WTC11 (cell line): ENCODE measurements around the gene TMEM236. TPM values are rescaled to one million over a fixed set of nuclear protein-coding genes. Genes with fewer than 3 reads are reported as not detected.

Experiments used
- ATAC-seq: fragments of 200-7000 bp; cut with Tn5 transposase; 2 replicates; pipeline ENCODE4 v1.10.0; 2021; ENCODE audit warnings: mild to moderate bottlenecking, moderate library complexity
- CTCF ChIA-PET: fragments of 300-600 bp; sonication (Branson Sonifier 250); formaldehyde crosslinking; loops from one replicate; lab custom pipeline; 2021; ENCODE audit warnings: antibody characterized with exemption; lab: Charles Lee
- POLR2A ChIA-PET: fragments of 350-600 bp; sonication (Branson Sonifier 250); formaldehyde crosslinking; loops from one replicate; lab custom pipeline; 2021; ENCODE audit warnings: antibody characterized with exemption; lab: Charles Lee
- DNase-seq: peaks from one replicate; pipeline ENCODE4 v3.0.0; 2021; ENCODE audit warnings: low spot score
- H3K27ac Mint-ChIP-seq: 2 replicates; pipeline ENCODE4 v1.8.0; 2021; ENCODE audit warnings: mixed read lengths
- H3K27me3 Mint-ChIP-seq: 2 replicates; pipeline ENCODE4 v1.8.0; 2021; ENCODE audit warnings: low read depth, mild to moderate bottlenecking, moderate library complexity, mixed read lengths
- H3K36me3 Mint-ChIP-seq: 2 replicates; pipeline ENCODE4 v1.8.0; 2021; ENCODE audit warnings: mixed read lengths
- H3K4me1 Mint-ChIP-seq: 2 replicates; pipeline ENCODE4 v1.8.0; 2022; ENCODE audit warnings: mixed read lengths
- H3K4me3 Mint-ChIP-seq: 2 replicates; pipeline ENCODE4 v1.8.0; 2021; ENCODE audit warnings: mild to moderate bottlenecking, moderate library complexity, mixed read lengths
- H3K9me3 Mint-ChIP-seq: 2 replicates; pipeline ENCODE4 v1.8.0; 2021; ENCODE audit warnings: mixed read lengths
- AR ChIP-seq: fragments of 250-450 bp; sonication (Bioruptor Pico); IDR thresholded peaks from 2 replicates; pipeline ENCODE4 v1.9.0; 2021; ENCODE audit warnings: mild to moderate bottlenecking
- ATF6 ChIP-seq: sonication (generic); formaldehyde crosslinking; IDR thresholded peaks from 2 replicates; pipeline ENCODE4 v1.8.1; 2023; ENCODE audit warnings: mild to moderate bottlenecking, missing genetic modification reagents
- CBFB ChIP-seq: sonication (generic); formaldehyde crosslinking; IDR thresholded peaks from 2 replicates; pipeline ENCODE4 v1.8.1; 2022; ENCODE audit warnings: mild to moderate bottlenecking, low read depth, missing genetic modification reagents
- CREM ChIP-seq: sonication (generic); formaldehyde crosslinking; IDR thresholded peaks from 2 replicates; pipeline ENCODE4 v1.8.1; 2022; ENCODE audit warnings: mild to moderate bottlenecking, missing genetic modification reagents, moderate library complexity
- ESRRA ChIP-seq: sonication (generic); formaldehyde crosslinking; IDR thresholded peaks from 2 replicates; pipeline ENCODE4 v1.8.1; 2022; ENCODE audit warnings: mild to moderate bottlenecking, missing genetic modification reagents, borderline replicate concordance
- ETV6 ChIP-seq: sonication (generic); formaldehyde crosslinking; IDR thresholded peaks from 2 replicates; pipeline ENCODE4 v1.8.1; 2022; ENCODE audit warnings: mild to moderate bottlenecking, missing genetic modification reagents
- MAX ChIP-seq: sonication (generic); formaldehyde crosslinking; IDR thresholded peaks from 2 replicates; pipeline ENCODE4 v1.8.0; 2022; ENCODE audit warnings: mild to moderate bottlenecking, missing genetic modification reagents
- NFE2L1 ChIP-seq: sonication (generic); formaldehyde crosslinking; IDR thresholded peaks from 2 replicates; pipeline ENCODE4 v1.8.1; 2023; ENCODE audit warnings: missing genetic modification reagents
- NR3C1 ChIP-seq: sonication (generic); formaldehyde crosslinking; conservative IDR thresholded peaks from 2 replicates; pipeline ENCODE4 v1.8.1; 2023; ENCODE audit warnings: low read depth, mild to moderate bottlenecking, missing genetic modification reagents
- RELA ChIP-seq: sonication (generic); formaldehyde crosslinking; IDR thresholded peaks from 2 replicates; pipeline ENCODE4 v1.8.1; 2022; ENCODE audit warnings: missing genetic modification reagents, mild to moderate bottlenecking, borderline replicate concordance
- RORB ChIP-seq: fragments of 250-450 bp; sonication (Bioruptor Pico); IDR thresholded peaks from 2 replicates; pipeline ENCODE4 v1.9.0; 2021; ENCODE audit warnings: mild to moderate bottlenecking
- STAT6 ChIP-seq: sonication (generic); formaldehyde crosslinking; conservative IDR thresholded peaks from 2 replicates; pipeline ENCODE4 v1.8.1; 2023; ENCODE audit warnings: mild to moderate bottlenecking, low read depth, missing genetic modification reagents, moderate library complexity
- TCF7 ChIP-seq: sonication (generic); formaldehyde crosslinking; IDR thresholded peaks from 2 replicates; pipeline ENCODE4 v1.8.0; 2022; ENCODE audit warnings: mild to moderate bottlenecking, low read depth, missing genetic modification reagents, moderate library complexity
- TP53 ChIP-seq: sonication (generic); formaldehyde crosslinking; IDR thresholded peaks from 2 replicates; pipeline ENCODE4 v1.8.1; 2023; ENCODE audit warnings: mild to moderate bottlenecking, missing genetic modification reagents
- USF1 ChIP-seq: sonication (generic); formaldehyde crosslinking; IDR thresholded peaks from 2 replicates; pipeline ENCODE4 v1.8.0; 2022; ENCODE audit warnings: mild to moderate bottlenecking, missing genetic modification reagents
- ZNF281 ChIP-seq: sonication (generic); formaldehyde crosslinking; IDR thresholded peaks from 2 replicates; pipeline ENCODE4 v1.8.0; 2023; ENCODE audit warnings: mild to moderate bottlenecking, missing genetic modification reagents
- ZNF317 ChIP-seq: sonication (generic); formaldehyde crosslinking; IDR thresholded peaks from 2 replicates; pipeline ENCODE4 v1.8.1; 2023; ENCODE audit warnings: low read depth, mild to moderate bottlenecking, moderate library complexity, missing genetic modification reagents, borderline replicate concordance
- ZNF532 ChIP-seq: fragments of 250-450 bp; sonication (Bioruptor Pico); IDR thresholded peaks from 2 replicates; pipeline ENCODE4 v1.9.0; 2021; ENCODE audit warnings: mild to moderate bottlenecking, borderline replicate concordance
- total RNA-seq: library from RNA; stranded (reverse); gene quantifications from 3 replicates; pipeline ENCODE4 v1.2.3, GENCODE V29; 2021

Gene TMEM236
- total RNA-seq, 1 experiment from 2014 or later, result 0.04 TPM

GRCh38 chr10:17782921-17783665 lies 31.1 kb downstream of the TMEM236 start:
- TF ChIP-seq ESRRA (no peak), NFE2L1 (no peak), RELA (CRISPR knock-in tag) (no peak), ATF6 (CRISPR knock-in tag) (no peak)
- no peak for ATAC-seq
- no peaks in the 10 kb centered on the region for H3K36me3 Mint-ChIP-seq
- POLR2A ChIA-PET, result no interaction called here
- no peak overlapping the region for H3K4me3 Mint-ChIP-seq
- H3K4me1 Mint-ChIP-seq, result peaks cover 5% of the 10 kb centered on the region
- DNase-seq, result no peak
- CTCF ChIA-PET, result no interaction called here
- H3K27ac Mint-ChIP-seq, result no peak overlapping the region
- H3K9me3 Mint-ChIP-seq, result peaks cover 4% of the 10 kb centered on the region; the same call in 1 of the 2 replicates
- no peaks in the 10 kb centered on the region; the same call in 1 of the 2 replicates for H3K27me3 Mint-ChIP-seq

GRCh38 chr10:17783751-17784150 lies 31.8 kb downstream of the TMEM236 start:
- H3K27me3 Mint-ChIP-seq, result no peaks in the 10 kb centered on the region; the same call in 1 of the 2 replicates
- no peak overlapping the region for H3K4me3 Mint-ChIP-seq
- POLR2A ChIA-PET, result no interaction called here
- H3K27ac Mint-ChIP-seq, result no peak overlapping the region
- H3K36me3 Mint-ChIP-seq, result no peaks in the 10 kb centered on the region
- peaks cover 5% of the 10 kb centered on the region for H3K4me1 Mint-ChIP-seq
- peaks cover 4% of the 10 kb centered on the region; the same call in 1 of the 2 replicates for H3K9me3 Mint-ChIP-seq
- DNase-seq (no peak), ATAC-seq (no peak)
- CTCF ChIA-PET, result no interaction called here
- TF ChIP-seq ETV6, result no peak
- TF ChIP-seq CBFB (CRISPR knock-in tag), result no peak
- no peak for TF ChIP-seq RORB (CRISPR knock-in tag)
- no peak for TF ChIP-seq NFE2L1
- TF ChIP-seq CREM (CRISPR knock-in tag), result no peak
- no peak for TF ChIP-seq ESRRA
- TF ChIP-seq ZNF532 (CRISPR knock-in tag), result no peak
- no peak for TF ChIP-seq ZNF317 (CRISPR knock-in tag)
- no peak for TF ChIP-seq USF1 (CRISPR knock-in tag)
- no peak for TF ChIP-seq AR (CRISPR knock-in tag)
- TF ChIP-seq TCF7 (CRISPR knock-in tag), result no peak
- no peak for TF ChIP-seq MAX
- no peak for TF ChIP-seq STAT6 (CRISPR knock-in tag)
- no peak for TF ChIP-seq TP53
- no peak for TF ChIP-seq ZNF281 (CRISPR knock-in tag)
- TF ChIP-seq NR3C1 (CRISPR knock-in tag), result no peak
